AG04449 (cell line): Measurements from ENCODE around the gene PIAS1.

Experiments used
- CTCF ChIA-PET: fragments of 350-600 bp; formaldehyde crosslinking; extraction: SDS; loops from one replicate; lab custom pipeline; 2021; ENCODE audit warnings: antibody characterized with exemption; lab: Yijun Ruan, JAX
- POLR2A ChIA-PET: fragments of 400-600, 350-600 bp; formaldehyde crosslinking; extraction: SDS; loops from one replicate; lab custom pipeline; 2020; ENCODE audit warnings: antibody characterized with exemption, inconsistent platforms; lab: Yijun Ruan, JAX
- DNase-seq: peaks from one replicate; pipeline ENCODE4 v3.0.0-alpha.2; 2010; ENCODE audit warnings: low read depth, low spot score
- H3K4me3 ChIP-seq: 2 replicates; pipeline ENCODE4 v1.5.1; 2011; ENCODE audit warnings: low read depth, mild to moderate bottlenecking, control low read depth, low read length
- CTCF ChIP-seq: IDR thresholded peaks from one replicate; pipeline ENCODE4 v1.5.1; 2011; ENCODE audit warnings: mild to moderate bottlenecking, moderate library complexity, low read length, control low read depth, inconsistent platforms; ENCODE audit not compliant: insufficient read depth; ENCODE audit errors: missing control alignments

Gene PIAS1

GRCh38 chr15:68025835-68026424, 28.2 kb upstream of the PIAS1 start:
- CTCF ChIA-PET, result no interaction called here

GRCh38 chr15:68027388-68027787, 26.7 kb upstream of the PIAS1 start:
- no peak for TF ChIP-seq CTCF
- ChIA-PET CTCF (no interaction called here), POLR2A (no interaction called here)
- DNase-seq, result no peak
- no peak overlapping the region for H3K4me3 ChIP-seq

More at GRCh38 chr15:68025835-68026424, 28.2 kb upstream of the PIAS1 start:
- TF ChIP-seq CTCF, result no peak
- POLR2A ChIA-PET, result no interaction called here
- DNase-seq, result no peak
- no peak overlapping the region for H3K4me3 ChIP-seq

GRCh38 chr15:68028137-68028887, 25.8 kb upstream of the PIAS1 start:
- no peak for TF ChIP-seq CTCF
- CTCF ChIA-PET, result no interaction called here
- H3K4me3 ChIP-seq, result no peak overlapping the region
- no peak for DNase-seq
- POLR2A ChIA-PET, result no interaction called here

GRCh38 chr15:68028888-68029207, 25.3 kb upstream of the PIAS1 start:
- no peak for DNase-seq
- TF ChIP-seq CTCF, result no peak
- H3K4me3 ChIP-seq, result no peak overlapping the region
- ChIA-PET POLR2A (no interaction called here), CTCF (no interaction called here)

GRCh38 chr15:68029959-68030358, 24.2 kb upstream of the PIAS1 start:
- ChIA-PET POLR2A (no interaction called here), CTCF (no interaction called here)
- no peak for DNase-seq
- no peak overlapping the region for H3K4me3 ChIP-seq
- TF ChIP-seq CTCF, result no peak

GRCh38 chr15:68031404-68031803, 22.7 kb upstream of the PIAS1 start:
- DNase-seq, result no peak
- H3K4me3 ChIP-seq, result no peak overlapping the region
- no peak for TF ChIP-seq CTCF
- ChIA-PET POLR2A (no interaction called here), CTCF (no interaction called here)
